Endometrium (tissue), 2 donors: ENCODE data around the gene HES3.

Experiments used
- FAIRE-seq: peaks from 2 replicates; lab custom pipeline; 2012; peaks lifted over from hg19 to GRCh38; lab: Jason Lieb, UNC
- donor health status: control.
- donor health status: control.

Gene HES3

GRCh38 chr1:6243993-6244392 lies at the start of gene HES3:
Gene HES3 (plus strand): TSS chr1:6244179. CDS start chr1:6244366, 187 bp downstream.
- FAIRE-seq = no peak

- FAIRE-seq = no peak
These were observed 46.1 kb upstream of the HES3 start for GRCh38 chr1:6197746-6198427.

GRCh38 chr1:6198646-6199297 lies 45.2 kb upstream of the HES3 start:
- no peak for FAIRE-seq

GRCh38 chr1:6199298-6200187 lies 44.4 kb upstream of the HES3 start, which contains the start of gene RPL22:
Gene RPL22 (minus strand): TSS chr1:6199595. CDS start chr1:6199573, 22 bp downstream.
- FAIRE-seq = peak; percentile 96

- no peak for FAIRE-seq
These were observed 43.7 kb upstream of the HES3 start for GRCh38 chr1:6200188-6200809.

GRCh38 chr1:6202256-6202655 lies 41.7 kb upstream of the HES3 start:
- FAIRE-seq = no peak

GRCh38 chr1:6205849-6206519 lies 38.0 kb upstream of the HES3 start, which contains the start of gene RNF207:
Gene RNF207 (plus strand): TSS chr1:6206119. CDS start chr1:6206536, 417 bp downstream.
- FAIRE-seq = no peak

- FAIRE-seq = no peak
These were observed 37.5 kb upstream of the HES3 start for GRCh38 chr1:6206520-6206855.

GRCh38 chr1:6207075-6207885 lies 36.7 kb upstream of the HES3 start:
- no peak for FAIRE-seq

- FAIRE-seq = no peak
These were observed 36.1 kb upstream of the HES3 start for GRCh38 chr1:6207921-6208320.

GRCh38 chr1:6208723-6209660 lies 35.0 kb upstream of the HES3 start:
- no peak for FAIRE-seq

- FAIRE-seq = no peak
These were observed 34.1 kb upstream of the HES3 start for GRCh38 chr1:6209661-6210580.

GRCh38 chr1:6210591-6211355 lies 33.2 kb upstream of the HES3 start:
- no peak for FAIRE-seq

- no peak for FAIRE-seq
These were observed 32.2 kb upstream of the HES3 start for GRCh38 chr1:6211731-6212130.

GRCh38 chr1:6212193-6212959 lies 31.6 kb upstream of the HES3 start:
- no peak for FAIRE-seq

GRCh38 chr1:6218375-6219164 lies 25.4 kb upstream of the HES3 start:
- FAIRE-seq = no peak
